ENCODE results near the gene DNAJC28.
"Not testable (repeated sequence)": the region's sequence is repeated elsewhere in the genome, so short reads cannot be mapped to it uniquely, and the experiment has no call there.

DNAJC28 gene

GRCh38 chr21:33480481-33481103 is 10.9 kb downstream of the DNAJC28 start:
- DNase-seq (ENCODE audit: low spot score): no peak

GRCh38 chr21:33479679-33480480 is 11.6 kb downstream of the DNAJC28 start, which contains the start of gene TMEM50B:
TSS of gene TMEM50B (minus strand) at chr21:33479974. CDS start at chr21:33468885, 11,089 bp downstream.
- peak; percentile 98 for DNase-seq (ENCODE audit: low spot score)

- peak; percentile 54 for DNase-seq (ENCODE audit: low spot score)
These were observed 12.4 kb downstream of the DNAJC28 start for GRCh38 chr21:33478935-33479678.

- no peak for DNase-seq (ENCODE audit: low spot score)
These were observed 13.3 kb downstream of the DNAJC28 start for GRCh38 chr21:33478182-33478581.

- no peak for DNase-seq (ENCODE audit: low spot score)
These were observed 14.4 kb downstream of the DNAJC28 start for GRCh38 chr21:33477066-33477465.

GRCh38 chr21:33473344-33473743 is 18.2 kb downstream of the DNAJC28 start:
- no peak for DNase-seq (ENCODE audit: low spot score)

GRCh38 chr21:33470701-33471100 is 20.8 kb downstream of the DNAJC28 start:
- no peak for DNase-seq (ENCODE audit: low spot score)

GRCh38 chr21:33469183-33469582 is 22.3 kb downstream of the DNAJC28 start:
- DNase-seq (ENCODE audit: low spot score): not testable (repeated sequence)

- no peak for DNase-seq (ENCODE audit: low spot score)
These were observed 29.8 kb downstream of the DNAJC28 start for GRCh38 chr21:33461538-33462250.

- DNase-seq (ENCODE audit: low spot score): no peak
These were observed 32.7 kb downstream of the DNAJC28 start for GRCh38 chr21:33458861-33459260.

GRCh38 chr21:33455686-33456446 is 35.6 kb downstream of the DNAJC28 start:
- DNase-seq (ENCODE audit: low spot score): no peak

- no peak for DNase-seq (ENCODE audit: low spot score)
These were observed 39.2 kb downstream of the DNAJC28 start for GRCh38 chr21:33452362-33452761.

GRCh38 chr21:33451634-33452071 is 39.9 kb downstream of the DNAJC28 start:
- DNase-seq (ENCODE audit: low spot score): no peak

- DNase-seq (ENCODE audit: low spot score): no peak
These were observed 41.9 kb downstream of the DNAJC28 start for GRCh38 chr21:33449616-33450015.

GRCh38 chr21:33446620-33447019 is 44.9 kb downstream of the DNAJC28 start:
- not testable (repeated sequence) for DNase-seq (ENCODE audit: low spot score)

- DNase-seq (ENCODE audit: low spot score): no peak
These were observed 47.0 kb downstream of the DNAJC28 start for GRCh38 chr21:33444499-33444898.

GRCh38 chr21:33443194-33443593 is 48.3 kb downstream of the DNAJC28 start:
- no peak for DNase-seq (ENCODE audit: low spot score)

GRCh38 chr21:33441489-33442477 is 49.7 kb downstream of the DNAJC28 start:
- DNase-seq (ENCODE audit: low spot score): peak; percentile 75
